Epithelial cell of esophagus (primary cell): Measurements from ENCODE around the gene KRT20.

Experiments used
- DNase-seq: peaks from one replicate; pipeline ENCODE4 v3.0.0; 2010; ENCODE audit warnings: low read depth
- H3K4me3 ChIP-seq: 2 replicates; pipeline ENCODE4 v1.5.1; 2011; ENCODE audit warnings: mild to moderate bottlenecking, low read length, control low read depth
- CTCF ChIP-seq: IDR thresholded peaks from 2 replicates; pipeline ENCODE4 v1.5.1; 2011; ENCODE audit warnings: low read depth, mild to moderate bottlenecking, low read length, control low read depth, inconsistent platforms; ENCODE audit not compliant: insufficient read depth; ENCODE audit errors: missing control alignments

Gene KRT20

GRCh38 chr17:40830085-40830776, 54.8 kb downstream of the KRT20 start:
- no peak overlapping the region for H3K4me3 ChIP-seq
- DNase-seq, result no peak
- no peak for TF ChIP-seq CTCF

GRCh38 chr17:40828454-40829044, 56.5 kb downstream of the KRT20 start:
- no peak for TF ChIP-seq CTCF
- DNase-seq, result no peak
- no peak overlapping the region for H3K4me3 ChIP-seq

- H3K4me3 ChIP-seq, result no peak overlapping the region
- DNase-seq, result peak; percentile 77
- TF ChIP-seq CTCF, result no peak
These were observed 57.1 kb downstream of the KRT20 start for GRCh38 chr17:40827746-40828453.
